Fibroblast of lung (primary cell): ENCODE results near the gene BRD2.

ENCODE experiments used
- CTCF ChIP-seq, 2 donors: IDR thresholded peaks in 1 of 2; conservative IDR thresholded peaks in 1 of 2; 1 replicate in 1 of 2; 2 replicates in 1 of 2; pipeline ENCODE4 v1.5.1; 2011 to 2012; ENCODE audit warnings: low read length in 2 of 2, control low read depth in 1 of 2, inconsistent platforms in 1 of 2, low read depth in 1 of 2, mild to moderate bottlenecking in 1 of 2
- EZH2 ChIP-seq: IDR thresholded peaks from 2 replicates; pipeline ENCODE4 v1.5.1; 2012; ENCODE audit warnings: low read length, control low read depth, mild to moderate bottlenecking; ENCODE audit errors: missing control alignments

- TF ChIP-seq CTCF (conservative IDR thresholded peaks at IDR 0.05 in 1 of 2, IDR thresholded peaks at IDR 0.05 in 1 of 2; ENCODE audit: low read depth in 1 of 2, low read length in 2 of 2): peak; percentile 31 to 34
- no peak for TF ChIP-seq EZH2
Measured at GRCh38 chr6:32968867-32969684, 682 bp downstream of the BRD2 start.
